Transverse colon (tissue), 4 donors: ENCODE measurements around the gene NHS.

Source experiments
- CTCF ChIP-seq, 5 experiments: fragments of 200-600 bp in 3 of 5; fragments of 450-650 bp in 2 of 5; sonication (generic) in 3 of 5; IDR thresholded peaks; 1 replicate in 2 of 5; 2 replicates in 3 of 5; pipeline ENCODE4 v1.5.1; 2016 to 2017; ENCODE audit warnings: antibody characterized with exemption in 5 of 5, inconsistent platforms in 3 of 5, mild to moderate bottlenecking in 2 of 5, moderate library complexity in 1 of 5
- POLR2AphosphoS5 ChIP-seq, 3 donors: sonication (generic); formaldehyde crosslinking; IDR thresholded peaks; one replicate each; pipeline ENCODE4 v1.6.1; 2016; ENCODE audit warnings: antibody characterized with exemption in 3 of 3

DNA sequence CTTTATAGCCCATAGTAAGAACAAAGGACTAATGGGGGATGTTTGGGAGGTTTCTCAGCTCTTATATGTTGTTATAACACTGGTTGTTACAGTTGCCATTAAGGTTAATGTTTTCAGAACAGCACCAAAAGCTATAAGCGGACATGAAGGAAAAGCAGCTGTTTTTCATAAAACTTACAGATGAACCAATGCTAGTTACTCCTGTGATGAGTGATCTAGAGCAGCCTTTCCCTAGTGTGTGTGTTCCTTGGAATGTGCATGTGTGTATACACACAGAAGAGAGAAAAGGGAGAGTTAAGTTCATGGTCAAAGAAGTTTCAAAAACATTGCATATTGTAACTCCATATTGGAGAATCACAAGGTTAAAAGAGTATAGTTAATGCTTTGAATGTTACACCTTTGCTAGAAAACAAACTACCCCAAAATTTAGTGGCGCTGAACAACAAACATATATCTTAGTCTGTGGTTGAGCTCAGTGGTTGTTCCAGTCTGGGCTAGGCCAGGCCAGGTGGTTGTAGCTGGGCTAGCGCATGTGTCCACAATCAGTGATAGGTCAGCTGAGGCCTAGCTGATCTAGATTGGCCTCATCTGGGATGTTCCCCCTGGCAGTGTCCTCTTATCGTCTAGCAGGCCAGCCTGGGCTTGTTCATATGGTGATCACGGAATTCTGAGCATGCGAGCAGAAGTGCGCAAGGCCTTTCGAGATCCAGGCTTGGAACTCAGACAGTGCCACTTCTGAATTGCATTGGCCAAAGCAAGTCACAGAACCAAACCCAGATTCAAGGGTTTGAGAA is 151.0 kb downstream of the NHS start:
- TF ChIP-seq CTCF (IDR thresholded peaks at IDR 0.05) (no peak), POLR2AphosphoS5 (IDR thresholded peaks at IDR 0.05) (no peak)
